BLaER1 treated with 17β-estradiol and CSF1 and Interleukin-3, amounts not matched to agents 10 nM and 100 nM (cell line): ENCODE data around the gene TUBB6.

Experiments used
- H3K27ac ChIP-seq, 11 experiments: shearing (Covaris generic); formaldehyde crosslinking; 2 replicates each; pipeline ENCODE4 v1.8.1; 2022
- H3K27me3 ChIP-seq, 11 experiments: shearing (Covaris generic); formaldehyde crosslinking; 2 replicates each; pipeline ENCODE4 v1.8.1; 2022
- H3K36me3 ChIP-seq, 11 experiments: shearing (Covaris generic); formaldehyde crosslinking; 2 replicates each; pipeline ENCODE4 v1.8.1; 2022
- H3K4me1 ChIP-seq, 10 experiments: shearing (Covaris generic); formaldehyde crosslinking; 2 replicates each; pipeline ENCODE4 v1.8.1; 2022
- H3K4me2 ChIP-seq, 11 experiments: shearing (Covaris generic); formaldehyde crosslinking; 2 replicates each; pipeline ENCODE4 v1.8.1; 2022
- H3K4me3 ChIP-seq, 10 experiments: shearing (Covaris generic); formaldehyde crosslinking; 2 replicates each; pipeline ENCODE4 v1.8.1; 2022
- H3K9ac ChIP-seq, 11 experiments: shearing (Covaris generic); formaldehyde crosslinking; 2 replicates each; pipeline ENCODE4 v1.8.1; 2022
- H3K9me3 ChIP-seq, 11 experiments: shearing (Covaris generic); formaldehyde crosslinking; replicated peaks in 1 of 11; 2 replicates each; pipeline ENCODE4 v1.8.1; 2022
- H4K20me1 ChIP-seq, 11 experiments: shearing (Covaris generic); formaldehyde crosslinking; 2 replicates each; pipeline ENCODE4 v1.8.1; 2022
- Cebpa-rat ChIP-seq, 11 experiments: shearing (Covaris generic); IDR thresholded peaks; 2 replicates each; pipeline ENCODE4 v1.8.1; 2022

Gene TUBB6

GRCh38 chr18:12308386-12309100 lies 502 bp downstream of the TUBB6 start:
- TF ChIP-seq Cebpa-rat (IDR thresholded peaks at IDR 0.05), result peak in 1 of 11 experiments; percentile 57; a peak in 2 of 22 replicates
- H3K27me3 ChIP-seq, result no peaks in the 10 kb centered on the region
- H3K4me3 ChIP-seq, result peak overlapping the region; percentile 92 to 99 (median 97)
- H3K4me2 ChIP-seq, result peak overlapping the region; percentile 90 to 97 (median 92)
- peak overlapping the region; percentile 96 to 99 (median 98) for H3K27ac ChIP-seq
- H3K4me1 ChIP-seq, result peaks cover 36 to 59% (median 45%) of the 10 kb centered on the region in 10 experiments
- peaks cover 8 to 28% (median 24%) of the 10 kb centered on the region in 11 experiments for H3K9me3 ChIP-seq
- H3K9ac ChIP-seq, result peak overlapping the region; percentile 98 to 99 (median 99)
- H3K36me3 ChIP-seq, result peaks cover 34 to 44% (median 43%) of the 10 kb centered on the region in 11 experiments
- peaks cover 15 to 48% (median 20%) of the 10 kb centered on the region in 11 experiments; a peak in 21 of 22 replicates for H4K20me1 ChIP-seq

DNA sequence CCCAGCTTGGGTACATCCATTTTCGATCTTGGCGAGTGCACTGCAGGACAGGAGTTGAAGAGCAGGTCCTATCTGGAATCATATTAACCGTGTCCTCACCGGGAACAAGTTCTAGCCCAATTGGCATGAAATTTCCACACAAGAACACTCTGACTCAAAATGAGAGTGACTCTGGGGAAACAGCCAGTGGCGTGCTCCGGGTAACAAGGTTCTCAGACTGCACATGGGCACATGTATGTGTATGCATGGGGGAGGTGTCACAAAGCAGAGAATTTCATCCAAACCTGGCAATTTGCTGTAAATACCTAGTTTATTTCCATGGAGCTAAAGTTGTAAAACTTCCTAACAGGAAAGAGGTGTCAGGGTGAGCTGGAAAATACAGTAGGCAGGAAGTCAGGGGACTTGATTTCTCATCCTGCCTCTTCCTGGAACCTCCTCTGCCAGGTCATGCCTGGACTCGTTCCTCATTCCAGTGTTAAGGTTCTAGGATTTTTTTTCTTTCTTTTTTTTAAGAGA lies 1.7 kb downstream of the TUBB6 start:
- Histone ChIP-seq H3K36me3 (peaks cover 44 to 56% (median 53%) of the 10 kb centered on the region in 11 experiments), H3K9ac (peak overlapping the region; percentile 98 to 99 (median 99)), H3K4me2 (peak overlapping the region; percentile 90 to 97 (median 92)), H3K27me3 (no peaks in the 10 kb centered on the region), H3K4me3 (peak overlapping the region; percentile 92 to 99 (median 97)), H3K9me3 (peaks cover 8 to 28% (median 24%) of the 10 kb centered on the region in 11 experiments), H4K20me1 (peaks cover 23 to 60% (median 32%) of the 10 kb centered on the region in 11 experiments; a peak in 21 of 22 replicates), H3K27ac (peak overlapping the region; percentile 96 to 99 (median 98); a peak in 20 of 22 replicates), H3K4me1 (peaks cover 48 to 71% (median 57%) of the 10 kb centered on the region in 10 experiments)
- TF ChIP-seq Cebpa-rat (IDR thresholded peaks at IDR 0.05), result no peak

- Histone ChIP-seq H3K36me3 (peaks cover 46 to 65% (median 60%) of the 10 kb centered on the region in 11 experiments), H3K27ac (peak overlapping the region in 3 of 11 experiments; percentile 2 to 99 (median 32); a peak in 5 of 22 replicates), H3K4me3 (peak overlapping the region in 9 of 10 experiments; percentile 20 to 99 (median 96); a peak in 13 of 20 replicates)
These were observed 2.7 kb downstream of the TUBB6 start for GRCh38 chr18:12310762-12311161.

DNA sequence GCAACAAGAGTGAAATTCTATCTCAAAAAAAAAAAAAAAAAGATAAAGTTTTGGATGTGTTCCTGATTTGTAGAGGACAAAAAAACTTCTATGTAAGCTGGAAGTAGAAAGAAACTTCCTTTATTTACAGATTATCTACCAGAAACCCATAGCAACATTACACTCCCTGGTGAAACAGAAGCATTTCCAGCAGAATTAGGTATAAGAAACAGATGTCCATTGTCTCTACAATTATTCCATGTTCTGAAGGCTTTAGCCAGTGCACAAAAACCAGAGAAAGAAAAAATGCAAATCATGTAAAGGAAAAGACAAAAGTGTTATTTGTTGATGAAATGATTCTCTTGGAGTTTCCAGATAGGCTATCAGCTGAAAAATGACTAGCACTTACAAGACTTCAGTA lies 4.9 kb downstream of the TUBB6 start:
- Histone ChIP-seq H4K20me1 (peaks cover 42 to 92% (median 64%) of the 10 kb centered on the region in 11 experiments; a peak in 21 of 22 replicates), H3K4me1 (peaks cover 65 to 87% (median 71%) of the 10 kb centered on the region in 10 experiments), H3K4me3 (no peak overlapping the region), H3K27me3 (no peaks in the 10 kb centered on the region), H3K4me2 (peak overlapping the region; percentile 68 to 97 (median 82); a peak in 19 of 22 replicates), H3K9ac (peak overlapping the region in 3 of 11 experiments; percentile 26 to 69 (median 61); a peak in 3 of 22 replicates), H3K36me3 (peaks cover 59 to 82% (median 79%) of the 10 kb centered on the region in 11 experiments), H3K27ac (peak overlapping the region in 3 of 11 experiments; percentile 33 to 84 (median 56); a peak in 5 of 22 replicates), H3K9me3 (peaks cover 8 to 28% (median 24%) of the 10 kb centered on the region in 11 experiments)
- TF ChIP-seq Cebpa-rat (IDR thresholded peaks at IDR 0.05), result no peak

More at GRCh38 chr18:12310762-12311161, 2.7 kb downstream of the TUBB6 start:
- H3K9ac ChIP-seq, result peak overlapping the region in 3 of 11 experiments; percentile 13 to 99 (median 15); a peak in 3 of 22 replicates
- TF ChIP-seq Cebpa-rat (IDR thresholded peaks at IDR 0.05), result no peak
- H3K9me3 ChIP-seq, result peaks cover 8 to 28% (median 24%) of the 10 kb centered on the region in 11 experiments
- H3K4me2 ChIP-seq, result peak overlapping the region in 9 of 11 experiments; percentile 90 to 97 (median 92); a peak in 16 of 22 replicates
- H3K27me3 ChIP-seq, result no peaks in the 10 kb centered on the region
- H3K4me1 ChIP-seq, result peaks cover 59 to 78% (median 65%) of the 10 kb centered on the region in 10 experiments
- H4K20me1 ChIP-seq, result peaks cover 30 to 70% (median 42%) of the 10 kb centered on the region in 11 experiments; a peak in 21 of 22 replicates

GRCh38 chr18:12313530-12314245 lies 5.6 kb downstream of the TUBB6 start:
- Histone ChIP-seq H3K27ac (peak overlapping the region in 8 of 11 experiments; percentile 0 to 84 (median 33); a peak in 10 of 22 replicates), H3K9me3 (peaks cover 8 to 28% (median 24%) of the 10 kb centered on the region in 11 experiments), H3K27me3 (no peaks in the 10 kb centered on the region), H3K4me3 (peak overlapping the region in 2 of 10 experiments; percentile 11 to 41; a peak in 3 of 20 replicates), H3K9ac (peak overlapping the region in 10 of 11 experiments; percentile 14 to 69 (median 48); a peak in 15 of 22 replicates), H3K36me3 (peaks cover 59 to 89% (median 82%) of the 10 kb centered on the region in 11 experiments), H4K20me1 (peaks cover 49 to 95% (median 70%) of the 10 kb centered on the region in 11 experiments), H3K4me2 (peak overlapping the region; percentile 68 to 97 (median 82)), H3K4me1 (peaks cover 72 to 94% (median 78%) of the 10 kb centered on the region in 10 experiments)
- TF ChIP-seq Cebpa-rat (IDR thresholded peaks at IDR 0.05), result no peak

- Histone ChIP-seq H3K4me2 (peak overlapping the region; percentile 68 to 97 (median 83)), H3K4me3 (peak overlapping the region in 7 of 10 experiments; percentile 7 to 41 (median 18); a peak in 9 of 20 replicates), H3K27ac (peak overlapping the region in 9 of 11 experiments; percentile 12 to 90 (median 43); a peak in 12 of 22 replicates)
These were observed 6.7 kb downstream of the TUBB6 start for GRCh38 chr18:12314591-12315305.

DNA sequence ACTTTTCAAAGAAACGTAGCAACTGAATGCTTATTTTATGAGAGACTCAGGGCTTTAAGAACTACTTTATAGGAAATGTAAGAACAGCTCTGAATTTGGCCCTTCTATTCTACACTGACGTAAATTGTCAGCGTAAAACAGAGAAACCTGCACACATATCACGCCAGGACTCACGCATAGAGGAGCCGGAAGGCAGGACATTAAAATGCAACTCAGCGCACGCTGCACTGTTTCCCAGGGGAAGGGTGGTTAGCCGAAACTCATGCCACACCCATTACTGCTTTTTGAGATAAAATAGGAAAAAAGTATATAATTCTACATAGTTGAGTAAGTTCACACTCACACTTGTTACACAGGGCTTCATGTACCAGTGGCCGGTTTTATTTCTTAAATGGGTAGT lies 7.4 kb downstream of the TUBB6 start:
- Histone ChIP-seq H3K4me3 (peak overlapping the region in 8 of 10 experiments; percentile 0 to 35 (median 18); a peak in 8 of 20 replicates), H3K9ac (peak overlapping the region; percentile 2 to 67 (median 39); a peak in 14 of 22 replicates), H3K27me3 (no peaks in the 10 kb centered on the region), H3K27ac (peak overlapping the region in 9 of 11 experiments; percentile 33 to 90 (median 41); a peak in 14 of 22 replicates), H3K36me3 (peaks cover 63 to 95% (median 82%) of the 10 kb centered on the region in 11 experiments), H3K4me1 (peaks cover 78 to 97% (median 83%) of the 10 kb centered on the region in 10 experiments), H3K4me2 (peak overlapping the region; percentile 68 to 97 (median 83)), H3K9me3 (peaks cover 8 to 23% (median 22%) of the 10 kb centered on the region in 11 experiments), H4K20me1 (peaks cover 55 to 95% (median 77%) of the 10 kb centered on the region in 11 experiments)
- no peak for TF ChIP-seq Cebpa-rat (IDR thresholded peaks at IDR 0.05)

More at GRCh38 chr18:12314591-12315305, 6.7 kb downstream of the TUBB6 start:
- Histone ChIP-seq H3K4me1 (peaks cover 77 to 98% (median 83%) of the 10 kb centered on the region in 10 experiments), H3K36me3 (peaks cover 62 to 95% (median 82%) of the 10 kb centered on the region in 11 experiments), H4K20me1 (peaks cover 51 to 95% (median 71%) of the 10 kb centered on the region in 11 experiments), H3K9me3 (peaks cover 8 to 28% (median 24%) of the 10 kb centered on the region in 11 experiments), H3K9ac (peak overlapping the region in 10 of 11 experiments; percentile 24 to 69 (median 52); a peak in 19 of 22 replicates), H3K27me3 (no peaks in the 10 kb centered on the region)
- TF ChIP-seq Cebpa-rat (IDR thresholded peaks at IDR 0.05), result no peak
